Loucy (cell line): ENCODE measurements around the gene DRAXIN.

Experiments used
- H2AFZ ChIP-seq: fragments of 200-600 bp; sonication (generic); 2 replicates; pipeline ENCODE4 v1.6.0; 2016; ENCODE audit warnings: antibody characterized with exemption, mild to moderate bottlenecking, low read length, moderate library complexity
- H3F3A ChIP-seq: fragments of 200-600 bp; 2 replicates; pipeline ENCODE4 v1.6.0; 2016; ENCODE audit warnings: antibody characterized with exemption, low read depth, mild to moderate bottlenecking
- H3K27me3 ChIP-seq: fragments of 200-600 bp; sonication (generic); 2 replicates; pipeline ENCODE4 v1.6.1; 2014; ENCODE audit warnings: low read length, mild to moderate bottlenecking; ENCODE audit not compliant: insufficient read depth, poor library complexity, severe bottlenecking
- H3K36me3 ChIP-seq: fragments of 200-600 bp; sonication (generic); 2 replicates; pipeline ENCODE4 v1.6.1; 2016; ENCODE audit warnings: low read length; ENCODE audit not compliant: insufficient read depth
- H3K4me1 ChIP-seq: fragments of 200-600 bp; sonication (generic); 2 replicates; pipeline ENCODE4 v1.5.1; 2014; ENCODE audit warnings: low read length, mild to moderate bottlenecking; ENCODE audit not compliant: insufficient read depth, poor library complexity, severe bottlenecking
- H3K4me2 ChIP-seq: fragments of 200-600 bp; sonication (generic); 2 replicates; pipeline ENCODE4 v1.6.0; 2014; ENCODE audit warnings: antibody characterized with exemption, low read length, low read depth, mild to moderate bottlenecking; ENCODE audit not compliant: poor library complexity, severe bottlenecking
- H3K4me3 ChIP-seq: fragments of 200-600 bp; sonication (generic); 2 replicates; pipeline ENCODE4 v1.5.1; 2014; ENCODE audit warnings: low read length, mild to moderate bottlenecking, mixed read lengths; ENCODE audit not compliant: poor library complexity, severe bottlenecking
- H3K79me2 ChIP-seq: fragments of 200-600 bp; sonication (generic); 2 replicates; pipeline ENCODE4 v1.6.1; 2014; ENCODE audit warnings: low read length; ENCODE audit not compliant: insufficient read depth
- H3K9ac ChIP-seq: fragments of 200-600 bp; sonication (generic); 2 replicates; pipeline ENCODE4 v1.6.0; 2014; ENCODE audit warnings: mild to moderate bottlenecking, low read depth, low read length, moderate library complexity; ENCODE audit not compliant: poor library complexity, severe bottlenecking
- H3K9me2 ChIP-seq: fragments of 200-600 bp; sonication (generic); replicated peaks from 2 replicates; pipeline ENCODE4 v1.6.1; 2016; ENCODE audit warnings: low read depth, low read length, mixed read lengths
- H3K9me3 ChIP-seq: fragments of 200-600 bp; sonication (generic); 2 replicates; pipeline ENCODE4 v1.6.1; 2014; ENCODE audit warnings: mild to moderate bottlenecking, antibody characterized with exemption, low read length, low read depth; ENCODE audit not compliant: insufficient read depth
- H4K20me1 ChIP-seq: fragments of 200-600 bp; sonication (generic); 2 replicates; pipeline ENCODE4 v1.6.0; 2014; ENCODE audit warnings: antibody characterized with exemption, low read length, mild to moderate bottlenecking; ENCODE audit not compliant: insufficient read depth, poor library complexity, severe bottlenecking
- EZH2phosphoT487 ChIP-seq: fragments of 200-600 bp; IDR thresholded peaks from 2 replicates; pipeline ENCODE4 v1.6.1; 2018; ENCODE audit warnings: antibody characterized with exemption, mild to moderate bottlenecking, moderate library complexity, borderline replicate concordance
- TF ChIP-seq, protein P1 (sequence below): fragments of 200-600 bp; sonication (generic); conservative IDR thresholded peaks from 2 replicates; pipeline ENCODE4 v1.5.1; 2014; ENCODE audit warnings: mild to moderate bottlenecking, antibody characterized with exemption, low read length

The DRAXIN gene

DNA sequence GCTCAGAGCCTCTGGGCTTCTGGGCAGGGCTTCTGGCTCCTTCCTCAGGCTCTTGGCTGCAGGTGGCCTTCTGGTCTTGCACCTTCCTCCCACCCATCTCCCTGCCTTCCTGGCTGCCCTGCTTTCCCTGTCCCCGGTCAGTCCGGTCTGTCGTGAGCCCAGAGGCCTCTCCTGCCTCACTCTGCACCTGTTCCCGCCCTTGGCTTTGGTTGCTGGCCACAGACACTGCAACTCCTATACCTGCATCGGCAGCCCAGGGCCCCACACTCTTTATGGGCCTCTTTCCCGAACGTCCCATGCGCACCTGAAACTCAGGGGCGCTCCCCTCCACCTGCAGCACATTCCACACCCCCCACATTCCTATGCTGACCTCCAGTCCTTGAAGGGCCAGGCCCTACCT lies 45.2 kb upstream of the DRAXIN start:
- no peak overlapping the region for H2AFZ ChIP-seq
- no peak overlapping the region for H3K4me2 ChIP-seq
- no peaks in the 10 kb centered on the region for H3F3A ChIP-seq

DNA sequence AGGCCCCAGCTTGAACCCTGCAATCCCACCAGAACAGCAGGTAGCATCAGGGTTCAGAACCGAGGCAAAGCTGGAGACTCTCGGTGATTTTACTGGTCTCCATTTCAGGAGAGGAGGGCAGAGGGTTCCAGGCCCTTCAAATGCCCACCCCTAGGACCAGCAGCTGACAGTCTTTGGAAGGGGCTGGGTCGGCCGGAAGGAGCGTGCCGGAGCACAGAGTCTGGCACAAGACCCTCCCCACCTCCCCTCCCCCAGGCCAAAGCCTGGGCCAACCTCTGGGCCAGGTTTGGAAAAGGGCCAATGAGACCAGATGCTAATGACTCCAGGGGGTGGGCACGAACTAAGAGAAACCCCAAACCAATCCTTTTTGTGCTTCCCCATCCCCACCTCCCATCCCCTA lies 44.2 kb upstream of the DRAXIN start:
- no peak overlapping the region for H2AFZ ChIP-seq
- H3K36me3 ChIP-seq = no peaks in the 10 kb centered on the region
- H3K4me1 ChIP-seq = no peaks in the 10 kb centered on the region
- no peaks in the 10 kb centered on the region for H3F3A ChIP-seq
- H3K9me2 ChIP-seq = no peaks in the 10 kb centered on the region
- TF ChIP-seq, protein P1, sequence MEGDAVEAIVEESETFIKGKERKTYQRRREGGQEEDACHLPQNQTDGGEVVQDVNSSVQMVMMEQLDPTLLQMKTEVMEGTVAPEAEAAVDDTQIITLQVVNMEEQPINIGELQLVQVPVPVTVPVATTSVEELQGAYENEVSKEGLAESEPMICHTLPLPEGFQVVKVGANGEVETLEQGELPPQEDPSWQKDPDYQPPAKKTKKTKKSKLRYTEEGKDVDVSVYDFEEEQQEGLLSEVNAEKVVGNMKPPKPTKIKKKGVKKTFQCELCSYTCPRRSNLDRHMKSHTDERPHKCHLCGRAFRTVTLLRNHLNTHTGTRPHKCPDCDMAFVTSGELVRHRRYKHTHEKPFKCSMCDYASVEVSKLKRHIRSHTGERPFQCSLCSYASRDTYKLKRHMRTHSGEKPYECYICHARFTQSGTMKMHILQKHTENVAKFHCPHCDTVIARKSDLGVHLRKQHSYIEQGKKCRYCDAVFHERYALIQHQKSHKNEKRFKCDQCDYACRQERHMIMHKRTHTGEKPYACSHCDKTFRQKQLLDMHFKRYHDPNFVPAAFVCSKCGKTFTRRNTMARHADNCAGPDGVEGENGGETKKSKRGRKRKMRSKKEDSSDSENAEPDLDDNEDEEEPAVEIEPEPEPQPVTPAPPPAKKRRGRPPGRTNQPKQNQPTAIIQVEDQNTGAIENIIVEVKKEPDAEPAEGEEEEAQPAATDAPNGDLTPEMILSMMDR = no peak
- no peak for TF ChIP-seq EZH2phosphoT487
- H3K27me3 ChIP-seq = no peaks in the 10 kb centered on the region
- no peaks in the 10 kb centered on the region for H4K20me1 ChIP-seq
- H3K4me3 ChIP-seq = no peak overlapping the region
- no peak overlapping the region for H3K4me2 ChIP-seq
- H3K79me2 ChIP-seq = no peaks in the 10 kb centered on the region
- no peak overlapping the region for H3K9ac ChIP-seq
- H3K9me3 ChIP-seq = no peaks in the 10 kb centered on the region

More for the DNA sequence above, 45.2 kb upstream of the DRAXIN start:
- TF ChIP-seq EZH2phosphoT487 = no peak
- Histone ChIP-seq H3K27me3 (no peaks in the 10 kb centered on the region), H3K4me1 (no peaks in the 10 kb centered on the region), H3K9ac (no peak overlapping the region), H4K20me1 (no peaks in the 10 kb centered on the region), H3K36me3 (no peaks in the 10 kb centered on the region), H3K79me2 (no peaks in the 10 kb centered on the region), H3K4me3 (no peak overlapping the region), H3K9me3 (no peaks in the 10 kb centered on the region), H3K9me2 (no peaks in the 10 kb centered on the region)

DNA sequence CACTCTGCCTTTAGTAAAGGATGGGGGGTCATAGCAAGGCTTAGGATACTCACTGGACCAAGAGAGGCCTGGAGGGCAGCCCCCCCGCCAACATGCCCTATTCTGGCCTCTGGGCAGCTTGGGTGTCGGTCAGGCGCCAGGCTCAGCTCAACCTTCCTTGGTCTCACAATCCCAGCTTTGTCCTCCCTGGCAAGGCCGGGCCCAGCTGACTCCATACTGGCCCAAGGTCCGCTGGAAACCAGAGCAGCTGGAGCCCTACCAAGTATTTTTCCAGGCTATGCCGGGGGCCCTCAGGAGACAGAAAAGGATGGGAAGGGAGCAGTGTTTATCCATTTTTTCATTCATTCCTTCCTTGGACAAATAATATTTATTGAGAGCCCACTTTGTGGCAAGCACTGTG lies 43.5 kb upstream of the DRAXIN start:
- no peaks in the 10 kb centered on the region for H3K9me3 ChIP-seq
- no peak overlapping the region for H3K9ac ChIP-seq
- H3K9me2 ChIP-seq = no peaks in the 10 kb centered on the region
- H3K4me3 ChIP-seq = no peak overlapping the region
- H3K4me2 ChIP-seq = no peak overlapping the region
- no peaks in the 10 kb centered on the region for H3K36me3 ChIP-seq
- H2AFZ ChIP-seq = no peak overlapping the region
- no peaks in the 10 kb centered on the region for H3F3A ChIP-seq
- H3K27me3 ChIP-seq = no peaks in the 10 kb centered on the region
- H3K79me2 ChIP-seq = no peaks in the 10 kb centered on the region
- H3K4me1 ChIP-seq = no peaks in the 10 kb centered on the region
- H4K20me1 ChIP-seq = no peaks in the 10 kb centered on the region
- TF ChIP-seq, protein P1 = no peak

DNA sequence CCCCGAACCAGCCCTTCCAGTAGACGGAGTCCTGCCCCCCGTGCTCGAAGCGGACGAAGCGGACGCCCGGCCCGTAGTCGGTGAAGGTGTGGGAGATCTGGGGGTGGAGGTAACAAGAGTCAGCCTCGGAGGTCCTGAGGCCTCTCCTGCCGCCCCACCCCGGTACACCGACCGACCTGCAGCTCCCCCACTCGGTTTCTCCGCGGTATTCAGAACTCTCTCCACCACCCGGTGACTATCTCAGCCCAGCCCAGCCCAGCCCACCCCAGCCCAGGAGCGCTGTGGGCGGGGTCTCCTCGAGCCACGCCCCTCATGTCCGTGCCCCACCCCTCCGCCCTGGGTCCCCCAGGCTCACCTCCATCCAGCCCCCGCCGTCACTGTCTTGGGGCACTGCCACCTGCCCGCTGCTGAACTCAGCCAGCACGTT lies 42.8 kb upstream of the DRAXIN start:
- Histone ChIP-seq H3F3A (no peaks in the 10 kb centered on the region), H2AFZ (no peak overlapping the region), H3K4me3 (no peak overlapping the region), H3K27me3 (no peaks in the 10 kb centered on the region), H4K20me1 (no peaks in the 10 kb centered on the region), H3K9ac (no peak overlapping the region), H3K4me2 (no peak overlapping the region), H3K4me1 (no peaks in the 10 kb centered on the region), H3K79me2 (no peaks in the 10 kb centered on the region), H3K36me3 (no peaks in the 10 kb centered on the region), H3K9me3 (no peaks in the 10 kb centered on the region), H3K9me2 (no peaks in the 10 kb centered on the region)
- TF ChIP-seq, protein P1 = no peak
- no peak for TF ChIP-seq EZH2phosphoT487
